ENCODE results near the gene BPIFB2. TPM values are rescaled to one million over a fixed set of nuclear protein-coding genes. Genes with fewer than 3 reads are reported as not detected.

Gene BPIFB2
- polyA plus RNA-seq, 1 of the 3 experiments (the other 2 are of a cell fraction) = not detected

- 11% methylated on average over 8 of the region's 9 CpGs for WGBS (ENCODE audit: low lambda C conversion rate)
These were observed 7.8 kb upstream of the BPIFB2 start for GRCh38 chr20:32999603-33000250.

More at GRCh38 chr20:32999603-33000250, 7.8 kb upstream of the BPIFB2 start:
- no peaks in the 10 kb centered on the region for H3F3A ChIP-seq (replicated peaks; ENCODE audit: insufficient read depth)
- DNase-seq = no peak
- H2AFZ ChIP-seq (ENCODE audit: low read depth) = no peak overlapping the region
- no peak overlapping the region for H3K4me3 ChIP-seq (ENCODE audit: low read depth in 2 of 2, low read length in 1 of 2)
- TF ChIP-seq MXI1 (IDR thresholded peaks at IDR 0.05; ENCODE audit: low read depth, low read length) (no peak), RFX5 (IDR thresholded peaks at IDR 0.05; ENCODE audit: low read length) (no peak), FOSL2 (IDR thresholded peaks at IDR 0.05; ENCODE audit: borderline replicate concordance, low read depth) (no peak), RXRA (IDR thresholded peaks at IDR 0.05; ENCODE audit: borderline replicate concordance, low read depth) (no peak), EP300 (IDR thresholded peaks at IDR 0.05; ENCODE audit: borderline replicate concordance in 1 of 2, low read depth in 1 of 2, low read length in 1 of 2) (no peak), SMC3 (IDR thresholded peaks at IDR 0.05; ENCODE audit: low read depth, low read length) (no peak), ELF1 (IDR thresholded peaks at IDR 0.05) (no peak), SIN3A (IDR thresholded peaks at IDR 0.05; ENCODE audit: borderline replicate concordance, low read depth, low read length) (no peak), REST (IDR thresholded peaks at IDR 0.05; ENCODE audit: low read depth, low read length) (no peak), USF2 (IDR thresholded peaks at IDR 0.05; ENCODE audit: borderline replicate concordance, low read depth, low read length) (no peak), TCF12 (IDR thresholded peaks at IDR 0.05) (no peak), NRF1 (IDR thresholded peaks at IDR 0.05; ENCODE audit: low read depth, low read length) (no peak), MEF2A (IDR thresholded peaks at IDR 0.05; ENCODE audit: borderline replicate concordance, low read depth) (no peak), USF1 (IDR thresholded peaks at IDR 0.05; ENCODE audit: borderline replicate concordance, low read depth) (no peak), CHD2 (IDR thresholded peaks at IDR 0.05; ENCODE audit: low read length, partially characterized antibody) (no peak), EZH2phosphoT487 (IDR thresholded peaks at IDR 0.05; ENCODE audit: borderline replicate concordance, low read depth) (no peak), GABPA (IDR thresholded peaks at IDR 0.05; ENCODE audit: low read depth) (no peak), CTCF (IDR thresholded peaks at IDR 0.05) (no peak), FOXM1 (IDR thresholded peaks at IDR 0.05; ENCODE audit: low read depth) (no peak)
- no peaks in the 10 kb centered on the region for H3K9me3 ChIP-seq
- peaks cover 6% of the 10 kb centered on the region; the same call in 1 of the 2 replicates for H3K27me3 ChIP-seq (ENCODE audit: insufficient read depth)
- H3K4me2 ChIP-seq = no peak overlapping the region
- H4K20me1 ChIP-seq (ENCODE audit: insufficient read depth) = no peaks in the 10 kb centered on the region
- H3K9me2 ChIP-seq = no peaks in the 10 kb centered on the region
- POLR2A ChIA-PET = no interaction called here
- CTCF ChIA-PET = no interaction called here
- H3K4me1 ChIP-seq (ENCODE audit: control insufficient read depth in 1 of 2, insufficient read depth in 2 of 2, low read depth in 1 of 2, low read length in 1 of 2) = no peaks in the 10 kb centered on the region
- H3K9ac ChIP-seq = no peak overlapping the region
- H3K79me2 ChIP-seq (ENCODE audit: insufficient read depth) = no peaks in the 10 kb centered on the region
- no peaks in the 10 kb centered on the region for H3K36me3 ChIP-seq (replicated peaks in 1 of 2; ENCODE audit: control insufficient read depth in 1 of 2, insufficient read depth in 2 of 2, low read length in 1 of 2)
- no peak overlapping the region for H3K27ac ChIP-seq (ENCODE audit: low read depth in 2 of 2, low read length in 1 of 2)

Measured in SK-N-SH (cell line).